Astrocyte (in vitro differentiated cells and primary cell): Measurements from ENCODE around the gene BCR. TPM values are rescaled to one million over a fixed set of nuclear protein-coding genes. Genes with fewer than 3 reads are reported as not detected.

Source experiments
- DNase-seq: peaks from one replicate; pipeline ENCODE4 v3.0.0-alpha.2; 2010; ENCODE audit warnings: low read depth
- FAIRE-seq: peaks from 2 replicates; lab custom pipeline; 2011; peaks lifted over from hg19 to GRCh38; lab: Jason Lieb, UNC
- H2AFZ ChIP-seq: 2 replicates; pipeline ENCODE4 v1.6.0; 2012; ENCODE audit warnings: low read depth, low read length, inconsistent platforms
- H3K27ac ChIP-seq: 2 replicates; pipeline ENCODE4 v1.5.1; 2011; ENCODE audit warnings: low read depth, low read length, inconsistent platforms
- H3K27me3 ChIP-seq: 2 replicates; pipeline ENCODE4 v1.6.0; 2011; ENCODE audit warnings: low read length, inconsistent platforms; ENCODE audit not compliant: insufficient read depth
- H3K36me3 ChIP-seq: 2 replicates; pipeline ENCODE4 v1.5.1; 2011; ENCODE audit warnings: low read length, inconsistent platforms; ENCODE audit not compliant: insufficient read depth
- H3K4me1 ChIP-seq: 2 replicates; pipeline ENCODE4 v1.5.1; 2011; ENCODE audit warnings: low read length, inconsistent platforms; ENCODE audit not compliant: insufficient read depth
- H3K4me2 ChIP-seq: 2 replicates; pipeline ENCODE4 v1.6.0; 2012; ENCODE audit warnings: low read length, inconsistent platforms
- H3K4me3 ChIP-seq: 2 replicates; pipeline ENCODE4 v1.5.1; 2011; ENCODE audit warnings: low read depth, mild to moderate bottlenecking, low read length, inconsistent platforms; ENCODE audit not compliant: insufficient read depth
- H3K79me2 ChIP-seq: 2 replicates; pipeline ENCODE4 v1.6.0; 2012; ENCODE audit warnings: mild to moderate bottlenecking, low read length, inconsistent platforms; ENCODE audit not compliant: insufficient read depth
- H3K9ac ChIP-seq: 2 replicates; pipeline ENCODE4 v1.6.0; 2012; ENCODE audit warnings: mild to moderate bottlenecking, low read length, inconsistent platforms
- H3K9me3 ChIP-seq: 2 replicates; pipeline ENCODE4 v1.5.1; 2012; ENCODE audit warnings: low read depth, mild to moderate bottlenecking, low read length, inconsistent platforms; ENCODE audit not compliant: insufficient read depth
- H4K20me1 ChIP-seq: 2 replicates; pipeline ENCODE4 v1.6.0; 2012; ENCODE audit warnings: low read length, inconsistent platforms; ENCODE audit not compliant: insufficient read depth
- H3K27ac Mint-ChIP-seq: one replicate; pipeline ENCODE4 v1.8.0; 2021; ENCODE audit warnings: mild to moderate bottlenecking, mixed read lengths; ENCODE audit not compliant: unreplicated experiment
- H3K27me3 Mint-ChIP-seq: one replicate; pipeline ENCODE4 v1.8.0; 2021; ENCODE audit warnings: low read depth, mixed read lengths; ENCODE audit not compliant: unreplicated experiment
- H3K36me3 Mint-ChIP-seq: one replicate; pipeline ENCODE4 v1.8.0; 2021; ENCODE audit warnings: low read depth, mixed read lengths; ENCODE audit not compliant: unreplicated experiment
- H3K4me1 Mint-ChIP-seq: one replicate; pipeline ENCODE4 v1.8.0; 2021; ENCODE audit warnings: low read depth, mixed read lengths; ENCODE audit not compliant: unreplicated experiment
- H3K4me3 Mint-ChIP-seq: one replicate; pipeline ENCODE4 v1.8.0; 2021; ENCODE audit warnings: mild to moderate bottlenecking, moderate library complexity, mixed read lengths; ENCODE audit not compliant: unreplicated experiment
- H3K9me3 Mint-ChIP-seq: one replicate; pipeline ENCODE4 v1.8.0; 2021; ENCODE audit warnings: mild to moderate bottlenecking, mixed read lengths; ENCODE audit not compliant: unreplicated experiment
- EZH2 ChIP-seq: IDR thresholded peaks from 2 replicates; pipeline ENCODE4 v1.6.1; 2012; ENCODE audit warnings: mild to moderate bottlenecking, low read length, inconsistent platforms; ENCODE audit not compliant: insufficient read depth
- total RNA-seq: library from RNA; stranded (reverse); gene quantifications from 2 replicates; pipeline ENCODE4 v1.2.1, GENCODE V29; 2021
- TF ChIP-seq, protein P1 (sequence below): IDR thresholded peaks from 2 replicates; pipeline ENCODE4 v1.5.1; 2011; ENCODE audit warnings: low read depth, mild to moderate bottlenecking, inconsistent platforms, low read length, moderate library complexity; ENCODE audit not compliant: insufficient read depth

BCR gene
- total RNA-seq, 1 donor from 2014 or later = 48.9 TPM

DNA sequence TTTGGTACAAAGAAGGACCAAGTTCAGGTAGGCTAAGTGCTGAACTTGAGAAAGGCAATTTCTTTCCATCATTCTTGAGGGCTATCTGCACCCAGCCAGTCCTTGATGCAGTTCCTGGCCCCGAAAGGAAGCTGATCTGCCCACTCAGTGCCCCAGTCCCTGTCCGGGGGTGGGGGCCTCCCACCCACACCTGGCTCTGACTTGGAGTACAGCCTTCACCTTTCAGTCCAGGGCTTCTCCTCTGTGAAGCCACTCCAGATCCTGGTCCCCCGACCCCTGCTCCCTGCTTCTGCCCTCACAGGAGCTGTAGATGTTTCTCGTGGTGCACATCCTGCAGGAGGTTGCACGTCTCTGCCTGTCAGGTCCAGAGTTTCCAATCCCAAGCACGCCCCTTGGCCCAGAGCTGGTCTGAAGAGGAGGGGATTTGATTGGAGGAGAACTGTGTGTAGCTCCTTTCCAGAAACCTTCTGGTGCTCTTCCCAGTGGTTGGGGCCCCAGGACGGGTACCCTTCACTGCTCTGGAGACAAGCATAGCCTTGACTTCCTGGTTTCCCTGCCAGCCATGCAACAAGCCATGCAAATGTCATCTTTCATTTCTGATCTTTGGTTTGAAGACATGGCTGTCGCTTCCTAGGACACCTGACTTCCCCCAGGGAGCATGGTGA, 75.3 kb downstream of the BCR start:
- DNase-seq = no peak
- H3K27ac ChIP-seq = no peak overlapping the region
- H3K4me3 ChIP-seq = no peak overlapping the region
- H3K4me2 ChIP-seq = no peak overlapping the region
- H4K20me1 ChIP-seq = peaks cover 92% of the 10 kb centered on the region
- Mint-ChIP-seq H3K27me3 (no peaks in the 10 kb centered on the region), H3K36me3 (peaks cover 10% of the 10 kb centered on the region), H3K4me1 (peaks cover 5% of the 10 kb centered on the region), H3K9me3 (no peaks in the 10 kb centered on the region), H3K4me3 (no peak overlapping the region), H3K27ac (no peak overlapping the region)
- no peaks in the 10 kb centered on the region for H3K36me3 ChIP-seq
- H3K9ac ChIP-seq = no peak overlapping the region
- no peak for FAIRE-seq
- TF ChIP-seq, protein P1, sequence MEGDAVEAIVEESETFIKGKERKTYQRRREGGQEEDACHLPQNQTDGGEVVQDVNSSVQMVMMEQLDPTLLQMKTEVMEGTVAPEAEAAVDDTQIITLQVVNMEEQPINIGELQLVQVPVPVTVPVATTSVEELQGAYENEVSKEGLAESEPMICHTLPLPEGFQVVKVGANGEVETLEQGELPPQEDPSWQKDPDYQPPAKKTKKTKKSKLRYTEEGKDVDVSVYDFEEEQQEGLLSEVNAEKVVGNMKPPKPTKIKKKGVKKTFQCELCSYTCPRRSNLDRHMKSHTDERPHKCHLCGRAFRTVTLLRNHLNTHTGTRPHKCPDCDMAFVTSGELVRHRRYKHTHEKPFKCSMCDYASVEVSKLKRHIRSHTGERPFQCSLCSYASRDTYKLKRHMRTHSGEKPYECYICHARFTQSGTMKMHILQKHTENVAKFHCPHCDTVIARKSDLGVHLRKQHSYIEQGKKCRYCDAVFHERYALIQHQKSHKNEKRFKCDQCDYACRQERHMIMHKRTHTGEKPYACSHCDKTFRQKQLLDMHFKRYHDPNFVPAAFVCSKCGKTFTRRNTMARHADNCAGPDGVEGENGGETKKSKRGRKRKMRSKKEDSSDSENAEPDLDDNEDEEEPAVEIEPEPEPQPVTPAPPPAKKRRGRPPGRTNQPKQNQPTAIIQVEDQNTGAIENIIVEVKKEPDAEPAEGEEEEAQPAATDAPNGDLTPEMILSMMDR = no peak
- H3K27me3 ChIP-seq = no peaks in the 10 kb centered on the region
- H2AFZ ChIP-seq = no peak overlapping the region
- no peaks in the 10 kb centered on the region for H3K9me3 ChIP-seq
- H3K4me1 ChIP-seq = no peaks in the 10 kb centered on the region
- H3K79me2 ChIP-seq = peaks cover 26% of the 10 kb centered on the region

DNA sequence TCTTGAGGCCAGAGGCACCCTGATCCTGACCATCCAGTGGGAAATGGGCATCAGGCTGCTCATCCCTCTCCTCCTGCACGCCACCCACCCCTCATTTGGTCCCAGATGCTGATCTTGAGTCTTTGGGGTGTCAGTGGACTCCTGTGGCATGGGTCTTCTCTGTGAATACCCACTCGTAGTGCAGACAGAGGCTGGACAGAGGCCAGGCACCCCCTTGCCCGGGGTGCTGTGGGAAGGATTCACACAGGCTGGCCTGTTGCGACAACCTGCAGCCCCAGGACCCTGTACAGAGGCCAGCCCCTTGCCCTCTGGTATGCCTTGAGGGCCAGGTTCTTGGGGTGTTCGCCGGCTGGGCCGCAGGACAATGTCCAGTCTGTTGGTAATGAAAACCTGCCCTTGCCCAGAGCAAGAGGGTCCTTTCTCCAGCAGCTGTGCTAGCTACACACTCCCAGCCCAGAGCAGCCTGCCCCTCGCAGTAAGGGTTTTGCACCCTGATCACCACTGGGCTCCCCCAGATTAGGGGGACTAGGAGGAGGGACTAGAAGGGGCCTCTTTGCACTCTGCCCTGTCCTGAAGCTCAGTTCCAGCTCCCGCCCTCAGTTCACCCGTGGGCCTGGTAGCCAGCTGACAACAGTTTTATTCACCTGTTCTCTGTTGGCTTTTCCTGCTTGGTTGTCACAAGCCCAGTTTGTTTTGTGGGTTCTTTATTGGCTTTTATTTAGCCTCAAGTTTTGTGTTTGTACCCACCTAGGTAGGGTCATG, 76.0 kb downstream of the BCR start:
- Mint-ChIP-seq H3K36me3 (peaks cover 13% of the 10 kb centered on the region), H3K27me3 (no peaks in the 10 kb centered on the region), H3K4me3 (no peak overlapping the region), H3K27ac (peak overlapping the region; percentile 23), H3K9me3 (no peaks in the 10 kb centered on the region), H3K4me1 (peaks cover 5% of the 10 kb centered on the region)
- DNase-seq (no peak), FAIRE-seq (no peak)
- no peak overlapping the region for H3K9ac ChIP-seq
- peaks cover 18% of the 10 kb centered on the region for H3K79me2 ChIP-seq
- no peak overlapping the region for H3K4me3 ChIP-seq
- peaks cover 88% of the 10 kb centered on the region for H4K20me1 ChIP-seq
- no peak overlapping the region for H3K27ac ChIP-seq
- no peak overlapping the region for H2AFZ ChIP-seq
- H3K27me3 ChIP-seq = no peaks in the 10 kb centered on the region
- H3K4me2 ChIP-seq = no peak overlapping the region
- no peaks in the 10 kb centered on the region for H3K36me3 ChIP-seq
- no peaks in the 10 kb centered on the region for H3K9me3 ChIP-seq
- no peak for TF ChIP-seq EZH2
- TF ChIP-seq, protein P1 = no peak
- no peaks in the 10 kb centered on the region for H3K4me1 ChIP-seq
